PC-9 (cell line): ENCODE measurements around the gene CCDC138. TPM values are rescaled to one million over a fixed set of nuclear protein-coding genes. Genes with fewer than 3 reads are reported as not detected.

Experiments
- BruUV-seq: library from RNA; stranded (reverse); fragments of 400-500 nt; replicated peaks from 2 replicates; lab custom pipeline; 2021; lab: Mats Ljungman, UMichigan
- CTCF ChIA-PET: fragments of 300-600 bp; sonication (Branson Sonifier 250); formaldehyde crosslinking; loops from one replicate; lab custom pipeline; 2022; ENCODE audit warnings: antibody characterized with exemption; lab: Charles Lee
- POLR2A ChIA-PET: fragments of 300-600 bp; sonication (Branson Sonifier 250); formaldehyde crosslinking; loops from one replicate; lab custom pipeline; 2022; ENCODE audit warnings: antibody characterized with exemption; ENCODE audit not compliant: unreplicated experiment; lab: Charles Lee
- DNase-seq, 2 experiments: peaks; one replicate each; pipeline versions ENCODE4 v3.0.0 to v3.0.0-alpha.2; 2015 to 2022; ENCODE audit warnings: mixed read lengths in 1 of 2
- H2AFZ ChIP-seq: fragments of 200-600 bp; sonication (generic); 2 replicates; pipeline ENCODE4 v1.8.1; 2017; ENCODE audit warnings: antibody characterized with exemption
- H3F3A ChIP-seq: fragments of 200-600 bp; sonication (generic); 2 replicates; pipeline ENCODE4 v1.8.1; 2017; ENCODE audit warnings: antibody characterized with exemption, mild to moderate bottlenecking, low read depth; ENCODE audit not compliant: insufficient read depth
- H3K27ac ChIP-seq: fragments of 200-600 bp; sonication (generic); 2 replicates; pipeline ENCODE4 v1.6.1; 2016; ENCODE audit warnings: mixed run types
- H3K27me3 ChIP-seq: fragments of 200-600 bp; sonication (generic); 2 replicates; pipeline ENCODE4 v1.6.1; 2016; ENCODE audit warnings: low read depth, mixed run types; ENCODE audit not compliant: insufficient read depth
- H3K36me3 ChIP-seq: fragments of 200-600 bp; sonication (generic); 2 replicates; pipeline ENCODE4 v1.6.1; 2016; ENCODE audit warnings: low read depth, mixed run types
- H3K4me1 ChIP-seq: fragments of 200-600 bp; sonication (generic); replicated peaks from 2 replicates; pipeline ENCODE4 v1.6.1; 2016; ENCODE audit warnings: mixed run types; ENCODE audit not compliant: insufficient read depth
- H3K4me2 ChIP-seq: fragments of 200-600 bp; sonication (generic); 2 replicates; pipeline ENCODE4 v1.6.1; 2017; ENCODE audit warnings: mixed run types
- H3K4me3 ChIP-seq: fragments of 200-600 bp; sonication (generic); 2 replicates; pipeline ENCODE4 v1.6.1; 2016; ENCODE audit warnings: mixed run types
- H3K79me2 ChIP-seq: fragments of 200-600 bp; sonication (generic); 2 replicates; pipeline ENCODE4 v1.6.1; 2017; ENCODE audit warnings: low read depth, mixed run types
- H3K9me2 ChIP-seq: fragments of 200-600 bp; sonication (generic); 2 replicates; pipeline ENCODE4 v1.8.1; 2017; ENCODE audit warnings: mild to moderate bottlenecking; ENCODE audit not compliant: insufficient read depth
- H3K9me3 ChIP-seq: fragments of 200-600 bp; sonication (generic); 2 replicates; pipeline ENCODE4 v1.8.1; 2016; ENCODE audit warnings: low read depth; ENCODE audit not compliant: insufficient read depth
- H4K20me1 ChIP-seq: fragments of 200-600 bp; sonication (generic); 2 replicates; pipeline ENCODE4 v1.8.1; 2017; ENCODE audit not compliant: insufficient read depth
- CTCF ChIP-seq: fragments of 200-600 bp; sonication (generic); conservative IDR thresholded peaks from 2 replicates; pipeline ENCODE4 v1.6.1; 2017; ENCODE audit warnings: mixed run types, antibody characterized with exemption, mild to moderate bottlenecking, moderate library complexity
- EZH2 ChIP-seq: fragments of 200-600 bp; sonication (generic); IDR thresholded peaks from 2 replicates; pipeline ENCODE4 v1.8.0; 2017; ENCODE audit warnings: antibody characterized with exemption, low read depth
- intact Hi-C: fragments of 100-400 bp; cut with micrococcal nuclease; formaldehyde crosslinking; loops from one replicate; pipeline ENCODE4 v1.10.0; 2022; ENCODE audit not compliant: unreplicated experiment
- total RNA-seq: library from RNA; stranded (reverse); gene quantifications from 2 replicates; pipeline ENCODE4 v1.2.3, GENCODE V29; 2021

Gene CCDC138
- total RNA-seq, 1 experiment from 2014 or later = 10.1 TPM

- Histone ChIP-seq H3K4me3 (no peak overlapping the region), H4K20me1 (no peaks in the 10 kb centered on the region), H3K9me3 (peaks cover 12% of the 10 kb centered on the region; the same call in 1 of the 2 replicates), H3K4me2 (no peak overlapping the region), H3K36me3 (peaks cover 16% of the 10 kb centered on the region), H3F3A (no peaks in the 10 kb centered on the region; the same call in 1 of the 2 replicates), H3K9me2 (no peaks in the 10 kb centered on the region), H2AFZ (no peak overlapping the region), H3K79me2 (0 out of 2 replicates have a peak, but pooled peaks cover 8% of the 10 kb centered on the region), H3K27ac (no peak overlapping the region), H3K27me3 (no peaks in the 10 kb centered on the region), H3K4me1 (no peaks in the 10 kb centered on the region)
- BruUV-seq = no TSS peak
- DNase-seq = no peak
- ChIA-PET CTCF (no interaction called here), POLR2A (no interaction called here)
- intact Hi-C loops = no loop called here
- TF ChIP-seq CTCF (no peak), EZH2 (no peak)
Measured at GRCh38 chr2:108805782-108806181, 19.2 kb downstream of the CCDC138 start.

GRCh38 chr2:108806371-108807113, 20.0 kb downstream of the CCDC138 start:
- H3F3A ChIP-seq = no peaks in the 10 kb centered on the region; the same call in 1 of the 2 replicates
- H3K79me2 ChIP-seq = 0 out of 2 replicates have a peak, but pooled peaks cover 8% of the 10 kb centered on the region
- H3K36me3 ChIP-seq = peaks cover 16% of the 10 kb centered on the region
- ChIA-PET POLR2A (no interaction called here), CTCF (no interaction called here)
- H3K4me2 ChIP-seq = no peak overlapping the region
- BruUV-seq = no TSS peak
- H3K9me3 ChIP-seq = peaks cover 12% of the 10 kb centered on the region; the same call in 1 of the 2 replicates
- H3K4me3 ChIP-seq = no peak overlapping the region
- no peak overlapping the region for H3K27ac ChIP-seq
- no peaks in the 10 kb centered on the region for H3K27me3 ChIP-seq
- no peak for DNase-seq
- no peak for TF ChIP-seq CTCF
- TF ChIP-seq EZH2 = no peak
- no peak overlapping the region for H2AFZ ChIP-seq
- intact Hi-C loops = no loop called here
- no peaks in the 10 kb centered on the region for H4K20me1 ChIP-seq
- H3K4me1 ChIP-seq = no peaks in the 10 kb centered on the region
- H3K9me2 ChIP-seq = no peaks in the 10 kb centered on the region

GRCh38 chr2:108809936-108810335, 23.4 kb downstream of the CCDC138 start:
- H3K36me3 ChIP-seq = peaks cover 16% of the 10 kb centered on the region
- no peak overlapping the region for H3K4me2 ChIP-seq
- no TSS peak for BruUV-seq
- H3K9me2 ChIP-seq = no peaks in the 10 kb centered on the region
- H3K79me2 ChIP-seq = 0 out of 2 replicates have a peak, but pooled peaks cover 8% of the 10 kb centered on the region
- no peak for TF ChIP-seq EZH2
- H3K4me3 ChIP-seq = no peak overlapping the region
- H3K27ac ChIP-seq = no peak overlapping the region
- no peaks in the 10 kb centered on the region for H3K4me1 ChIP-seq
- ChIA-PET POLR2A (no interaction called here), CTCF (no interaction called here)
- H3F3A ChIP-seq = no peaks in the 10 kb centered on the region; the same call in 1 of the 2 replicates
- DNase-seq = no peak
- H3K9me3 ChIP-seq = peaks cover 12% of the 10 kb centered on the region; the same call in 1 of the 2 replicates
- no peaks in the 10 kb centered on the region for H3K27me3 ChIP-seq
- intact Hi-C loops = no loop called here
- H2AFZ ChIP-seq = no peak overlapping the region
- H4K20me1 ChIP-seq = no peaks in the 10 kb centered on the region
